Measurements from ENCODE around the gene GREM1. TPM values are rescaled to one million over a fixed set of nuclear protein-coding genes. Genes with fewer than 3 reads are reported as not detected.

Gene GREM1
- total RNA-seq, 2 donors from 2014 or later: 0.62 to 2.7 TPM

DNA sequence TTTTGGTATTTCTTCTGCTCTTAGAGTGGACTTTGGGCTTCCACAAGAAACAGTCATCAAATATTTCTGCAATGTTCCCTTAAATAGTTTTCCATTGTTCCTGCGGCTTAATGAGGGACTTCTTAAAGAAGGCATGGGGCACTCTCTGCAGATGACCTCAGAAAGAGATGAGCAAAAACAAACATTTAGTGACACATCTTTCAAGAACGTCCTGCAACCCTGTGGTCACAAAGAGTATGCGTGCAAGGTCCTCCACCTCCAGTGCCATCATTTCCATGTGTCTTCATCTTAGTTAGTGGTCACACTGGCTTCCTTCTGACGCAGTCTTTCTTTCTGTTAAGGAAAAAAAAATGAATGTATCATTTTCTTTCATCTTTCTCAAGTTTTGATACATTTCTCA, 56.2 kb downstream of the GREM1 start:
- H3K4me3 ChIP-seq (ENCODE audit: low read length): no peak overlapping the region
- H3K9ac ChIP-seq (ENCODE audit: extremely low read depth, low read length, poor library complexity, severe bottlenecking): no peak overlapping the region
- peaks cover 6% of the 10 kb centered on the region for H3K9me3 Mint-ChIP-seq
- TF ChIP-seq, protein P1, sequence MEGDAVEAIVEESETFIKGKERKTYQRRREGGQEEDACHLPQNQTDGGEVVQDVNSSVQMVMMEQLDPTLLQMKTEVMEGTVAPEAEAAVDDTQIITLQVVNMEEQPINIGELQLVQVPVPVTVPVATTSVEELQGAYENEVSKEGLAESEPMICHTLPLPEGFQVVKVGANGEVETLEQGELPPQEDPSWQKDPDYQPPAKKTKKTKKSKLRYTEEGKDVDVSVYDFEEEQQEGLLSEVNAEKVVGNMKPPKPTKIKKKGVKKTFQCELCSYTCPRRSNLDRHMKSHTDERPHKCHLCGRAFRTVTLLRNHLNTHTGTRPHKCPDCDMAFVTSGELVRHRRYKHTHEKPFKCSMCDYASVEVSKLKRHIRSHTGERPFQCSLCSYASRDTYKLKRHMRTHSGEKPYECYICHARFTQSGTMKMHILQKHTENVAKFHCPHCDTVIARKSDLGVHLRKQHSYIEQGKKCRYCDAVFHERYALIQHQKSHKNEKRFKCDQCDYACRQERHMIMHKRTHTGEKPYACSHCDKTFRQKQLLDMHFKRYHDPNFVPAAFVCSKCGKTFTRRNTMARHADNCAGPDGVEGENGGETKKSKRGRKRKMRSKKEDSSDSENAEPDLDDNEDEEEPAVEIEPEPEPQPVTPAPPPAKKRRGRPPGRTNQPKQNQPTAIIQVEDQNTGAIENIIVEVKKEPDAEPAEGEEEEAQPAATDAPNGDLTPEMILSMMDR (conservative IDR thresholded peaks at IDR 0.05): no peak
- peaks cover 8% of the 10 kb centered on the region for H3K9me3 ChIP-seq (ENCODE audit: control insufficient read depth, low read length)
- H3K36me3 Mint-ChIP-seq (ENCODE audit: low read depth): no peaks in the 10 kb centered on the region
- H3K4me1 Mint-ChIP-seq: no peaks in the 10 kb centered on the region
- no peak overlapping the region for H3K27ac Mint-ChIP-seq
- no peak overlapping the region for H3K4me3 Mint-ChIP-seq
- H3K27me3 Mint-ChIP-seq (ENCODE audit: insufficient read depth): no peaks in the 10 kb centered on the region
- DNase-seq: no peak
- no peak overlapping the region for H3K27ac ChIP-seq (ENCODE audit: low read depth, low read length)
- H3K27me3 ChIP-seq (ENCODE audit: control insufficient read depth, insufficient read depth, low read length, poor library complexity, severe bottlenecking): no peaks in the 10 kb centered on the region
- 76 to 78% methylated on average over 4 of the region's 4 CpGs for WGBS, 2 experiments (ENCODE audit: insufficient coverage in 1 of 2, insufficient read length in 1 of 2)
- no peaks in the 10 kb centered on the region for H3K4me1 ChIP-seq (ENCODE audit: control insufficient read depth, insufficient read depth, low read length)
- H3K36me3 ChIP-seq (ENCODE audit: control insufficient read depth, insufficient read depth, low read length): no peaks in the 10 kb centered on the region

DNA sequence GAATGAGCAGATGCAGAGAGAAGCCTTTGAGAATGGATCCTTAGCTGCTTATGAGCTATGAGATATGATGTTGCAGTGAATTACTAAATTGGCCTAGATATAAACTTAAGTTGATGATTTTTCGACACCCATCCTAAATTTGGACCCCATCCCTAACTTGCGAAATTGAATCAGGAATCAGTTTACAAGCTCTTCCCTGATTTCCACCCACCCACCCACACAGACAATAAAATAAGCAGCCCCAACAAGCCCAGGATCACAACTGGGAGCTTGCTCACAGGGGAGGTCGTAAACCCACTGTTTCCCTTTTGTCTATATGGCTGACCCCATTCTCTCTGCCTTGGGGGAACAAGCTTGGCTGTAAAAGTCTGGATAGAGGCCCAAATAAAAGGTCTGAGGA, 57.3 kb downstream of the GREM1 start:
- TF ChIP-seq, protein P1 (conservative IDR thresholded peaks at IDR 0.05): no peak
- peaks cover 14% of the 10 kb centered on the region for H3K9me3 ChIP-seq (ENCODE audit: control insufficient read depth, low read length)
- no peaks in the 10 kb centered on the region for H3K27me3 ChIP-seq (ENCODE audit: control insufficient read depth, insufficient read depth, low read length, poor library complexity, severe bottlenecking)
- H3K4me1 ChIP-seq (ENCODE audit: control insufficient read depth, insufficient read depth, low read length): no peaks in the 10 kb centered on the region
- no peak overlapping the region for H3K4me3 Mint-ChIP-seq
- no peak overlapping the region for H3K27ac ChIP-seq (ENCODE audit: low read depth, low read length)
- no peaks in the 10 kb centered on the region for H3K4me1 Mint-ChIP-seq
- H3K27ac Mint-ChIP-seq: no peak overlapping the region
- DNase-seq: no peak
- H3K36me3 ChIP-seq (ENCODE audit: control insufficient read depth, insufficient read depth, low read length): no peaks in the 10 kb centered on the region
- no peak overlapping the region for H3K9ac ChIP-seq (ENCODE audit: extremely low read depth, low read length, poor library complexity, severe bottlenecking)
- no peaks in the 10 kb centered on the region for H3K36me3 Mint-ChIP-seq (ENCODE audit: low read depth)
- no peaks in the 10 kb centered on the region for H3K27me3 Mint-ChIP-seq (ENCODE audit: insufficient read depth)
- 98% methylated on average over 3 of the region's 3 CpGs; no CpG with 5 or more reads in 1 of the 2 experiments for WGBS, 2 experiments (ENCODE audit: insufficient coverage in 1 of 2, insufficient read length in 1 of 2)
- H3K9me3 Mint-ChIP-seq: peaks cover 10% of the 10 kb centered on the region
- H3K4me3 ChIP-seq (ENCODE audit: low read length): no peak overlapping the region

DNA sequence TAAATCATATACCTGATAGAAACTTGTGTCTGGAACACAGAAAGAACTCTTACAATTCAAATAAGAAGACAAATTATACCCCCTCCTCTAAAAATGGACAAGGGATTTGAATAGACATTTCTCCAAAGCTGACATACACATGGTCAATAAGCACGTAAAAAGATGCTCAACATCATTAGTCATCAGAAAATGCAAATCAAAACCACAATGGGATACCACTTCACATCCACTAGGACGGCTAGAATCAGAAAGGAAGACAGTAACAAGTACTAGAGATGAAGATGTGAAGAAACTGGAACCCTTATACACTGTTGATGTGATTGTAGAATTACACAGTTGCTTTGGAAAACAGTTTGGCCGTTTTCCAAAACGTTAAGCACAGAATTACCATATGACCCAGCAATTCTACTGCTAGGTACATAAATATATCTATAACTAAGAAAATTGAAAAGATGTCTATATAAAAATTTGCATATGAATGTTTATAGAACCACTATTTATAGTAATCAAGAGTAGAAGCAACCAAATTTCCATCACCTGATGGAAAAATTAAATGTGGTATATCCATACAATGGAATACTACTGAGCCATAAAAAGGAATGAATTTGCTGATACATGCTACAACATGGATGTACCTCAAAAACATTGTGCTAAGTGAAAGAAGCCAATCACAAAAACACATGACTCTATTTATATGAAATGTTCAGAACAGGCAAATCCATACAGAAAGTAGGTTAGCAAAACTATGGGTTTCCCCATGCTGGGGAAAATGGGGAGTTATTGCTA, 60.8 kb downstream of the GREM1 start:
- H3K27me3 Mint-ChIP-seq (ENCODE audit: insufficient read depth): no peaks in the 10 kb centered on the region
- no peaks in the 10 kb centered on the region for H3K27me3 ChIP-seq (ENCODE audit: control insufficient read depth, insufficient read depth, low read length, poor library complexity, severe bottlenecking)
- H3K9ac ChIP-seq (ENCODE audit: extremely low read depth, low read length, poor library complexity, severe bottlenecking): no peak overlapping the region
- TF ChIP-seq, protein P1 (conservative IDR thresholded peaks at IDR 0.05): no peak
- H3K4me1 Mint-ChIP-seq: no peaks in the 10 kb centered on the region
- H3K36me3 ChIP-seq (ENCODE audit: control insufficient read depth, insufficient read depth, low read length): no peaks in the 10 kb centered on the region
- no peak for DNase-seq
- H3K9me3 Mint-ChIP-seq: peaks cover 10% of the 10 kb centered on the region
- H3K27ac Mint-ChIP-seq: no peak overlapping the region
- 80 to 83% methylated on average over 2 to 4 of the region's 4 CpGs for WGBS, 2 experiments (ENCODE audit: insufficient coverage in 1 of 2, insufficient read length in 1 of 2)
- H3K36me3 Mint-ChIP-seq (ENCODE audit: low read depth): no peaks in the 10 kb centered on the region
- no peak overlapping the region for H3K4me3 ChIP-seq (ENCODE audit: low read length)
- H3K4me1 ChIP-seq (ENCODE audit: control insufficient read depth, insufficient read depth, low read length): no peaks in the 10 kb centered on the region
- no peak overlapping the region for H3K27ac ChIP-seq (ENCODE audit: low read depth, low read length)
- peaks cover 14% of the 10 kb centered on the region for H3K9me3 ChIP-seq (ENCODE audit: control insufficient read depth, low read length)
- no peak overlapping the region for H3K4me3 Mint-ChIP-seq
